ENCODE results near the gene CFAP20DC. TPM values are rescaled to one million over a fixed set of nuclear protein-coding genes. Genes with fewer than 3 reads are reported as not detected.
"Not testable (repeated sequence)": the region's sequence is repeated elsewhere in the genome, so short reads cannot be mapped to it uniquely, and the experiment has no call there.

The CFAP20DC gene
- total RNA-seq, 1 donor from 2014 or later = 1.4 TPM

GRCh38 chr3:58861551-58861950 lies 188.3 kb downstream of the CFAP20DC start:
- Mint-ChIP-seq H3K27me3 (ENCODE audit: unreplicated experiment) (no peaks in the 10 kb centered on the region), H3K36me3 (ENCODE audit: unreplicated experiment) (no peaks in the 10 kb centered on the region), H3K9me3 (ENCODE audit: unreplicated experiment) (no peaks in the 10 kb centered on the region), H3K27ac (ENCODE audit: unreplicated experiment) (no peak overlapping the region), H3K4me1 (ENCODE audit: unreplicated experiment) (peaks cover 14% of the 10 kb centered on the region), H3K4me3 (ENCODE audit: unreplicated experiment) (no peak overlapping the region)
- no peak for TF ChIP-seq CTCF (IDR thresholded peaks at IDR 0.05)
- DNase-seq (ENCODE audit: extremely low spot score, unreplicated experiment) = no peak

- no peak for DNase-seq (ENCODE audit: extremely low spot score, unreplicated experiment)
- H3K4me1 Mint-ChIP-seq (ENCODE audit: unreplicated experiment) = peaks cover 13% of the 10 kb centered on the region
- H3K27me3 Mint-ChIP-seq (ENCODE audit: unreplicated experiment) = no peaks in the 10 kb centered on the region
- TF ChIP-seq CTCF (IDR thresholded peaks at IDR 0.05) = no peak
- no peak overlapping the region for H3K4me3 Mint-ChIP-seq (ENCODE audit: unreplicated experiment)
- no peak overlapping the region for H3K27ac Mint-ChIP-seq (ENCODE audit: unreplicated experiment)
- H3K36me3 Mint-ChIP-seq (ENCODE audit: unreplicated experiment) = no peaks in the 10 kb centered on the region
- no peaks in the 10 kb centered on the region for H3K9me3 Mint-ChIP-seq (ENCODE audit: unreplicated experiment)
These were observed 191.7 kb downstream of the CFAP20DC start for GRCh38 chr3:58858126-58858525.

GRCh38 chr3:58857402-58857801 lies 192.4 kb downstream of the CFAP20DC start:
- no peak for TF ChIP-seq CTCF (IDR thresholded peaks at IDR 0.05)
- Mint-ChIP-seq H3K9me3 (ENCODE audit: unreplicated experiment) (no peaks in the 10 kb centered on the region), H3K27me3 (ENCODE audit: unreplicated experiment) (no peaks in the 10 kb centered on the region), H3K36me3 (ENCODE audit: unreplicated experiment) (no peaks in the 10 kb centered on the region), H3K27ac (ENCODE audit: unreplicated experiment) (no peak overlapping the region), H3K4me3 (ENCODE audit: unreplicated experiment) (no peak overlapping the region), H3K4me1 (ENCODE audit: unreplicated experiment) (peaks cover 13% of the 10 kb centered on the region)
- DNase-seq (ENCODE audit: extremely low spot score, unreplicated experiment) = no peak

- H3K4me3 Mint-ChIP-seq (ENCODE audit: unreplicated experiment) = no peak overlapping the region
- TF ChIP-seq CTCF (IDR thresholded peaks at IDR 0.05) = no peak
- no peak for DNase-seq (ENCODE audit: extremely low spot score, unreplicated experiment)
- no peaks in the 10 kb centered on the region for H3K36me3 Mint-ChIP-seq (ENCODE audit: unreplicated experiment)
- H3K9me3 Mint-ChIP-seq (ENCODE audit: unreplicated experiment) = no peaks in the 10 kb centered on the region
- H3K27me3 Mint-ChIP-seq (ENCODE audit: unreplicated experiment) = no peaks in the 10 kb centered on the region
- no peaks in the 10 kb centered on the region for H3K4me1 Mint-ChIP-seq (ENCODE audit: unreplicated experiment)
- H3K27ac Mint-ChIP-seq (ENCODE audit: unreplicated experiment) = no peak overlapping the region
These were observed 201.0 kb downstream of the CFAP20DC start for GRCh38 chr3:58848826-58849225.

DNA sequence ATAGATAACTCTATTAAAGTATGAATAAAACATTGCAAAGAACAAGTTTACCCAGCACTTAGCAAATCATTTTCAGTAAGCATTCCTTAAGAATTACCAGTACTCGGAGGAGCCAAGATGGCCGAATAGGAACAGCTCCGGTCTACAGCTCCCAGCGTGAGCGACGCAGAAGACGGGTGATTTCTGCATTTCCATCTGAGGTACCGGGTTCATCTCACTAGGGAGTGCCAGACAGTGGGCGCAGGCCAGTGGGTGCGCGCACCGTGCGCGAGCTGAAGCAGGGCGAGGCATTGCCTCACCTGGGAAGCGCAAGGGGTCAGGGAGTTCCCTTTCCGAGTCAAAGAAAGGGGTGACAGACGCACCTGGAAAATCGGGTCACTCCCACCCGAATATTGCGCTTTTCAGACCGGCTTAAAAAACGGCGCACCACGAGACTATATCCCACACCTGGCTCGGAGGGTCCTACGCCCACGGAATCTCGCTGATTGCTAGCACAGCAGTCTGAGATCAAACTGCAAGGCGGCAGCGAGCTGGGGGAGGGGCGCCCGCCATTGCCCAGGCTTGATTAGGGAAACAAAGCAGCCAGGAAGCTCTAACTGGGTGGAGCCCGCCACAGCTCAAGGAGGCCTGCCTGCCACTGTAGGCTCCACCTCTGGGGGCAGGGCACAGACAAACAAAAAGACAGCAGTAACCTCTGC lies 207.6 kb downstream of the CFAP20DC start:
- Mint-ChIP-seq H3K27ac (ENCODE audit: unreplicated experiment) (peak overlapping the region; percentile 47), H3K4me3 (ENCODE audit: unreplicated experiment) (peak overlapping the region; percentile 65)
- H3K9me3 Mint-ChIP-seq (ENCODE audit: unreplicated experiment); H3K4me1 Mint-ChIP-seq (ENCODE audit: unreplicated experiment); H3K36me3 Mint-ChIP-seq (ENCODE audit: unreplicated experiment); H3K27me3 Mint-ChIP-seq (ENCODE audit: unreplicated experiment); DNase-seq (ENCODE audit: extremely low spot score, unreplicated experiment): not testable (repeated sequence)
